NB4 (cell line): ENCODE data around the gene AK8.

ENCODE experiments used
- CTCF ChIP-seq: IDR thresholded peaks from one replicate; pipeline ENCODE4 v1.5.1; 2012; ENCODE audit warnings: low read depth, low read length
- POLR2A ChIP-seq: IDR thresholded peaks from 2 replicates; pipeline ENCODE4 v1.6.1; 2011; ENCODE audit warnings: mild to moderate bottlenecking; ENCODE audit not compliant: insufficient read length; ENCODE audit errors: extremely low read depth

GRCh38 chr9:132690696-132691095 lies 187.4 kb downstream of the AK8 start:
- no peak for TF ChIP-seq CTCF
- no peak for TF ChIP-seq POLR2A
